ENCODE measurements around the gene BCL2A1. TPM values are rescaled to one million over a fixed set of nuclear protein-coding genes. Genes with fewer than 3 reads are reported as not detected.

The BCL2A1 gene
- total RNA-seq, 1 experiment from 2014 or later, result 4.7 TPM

DNA sequence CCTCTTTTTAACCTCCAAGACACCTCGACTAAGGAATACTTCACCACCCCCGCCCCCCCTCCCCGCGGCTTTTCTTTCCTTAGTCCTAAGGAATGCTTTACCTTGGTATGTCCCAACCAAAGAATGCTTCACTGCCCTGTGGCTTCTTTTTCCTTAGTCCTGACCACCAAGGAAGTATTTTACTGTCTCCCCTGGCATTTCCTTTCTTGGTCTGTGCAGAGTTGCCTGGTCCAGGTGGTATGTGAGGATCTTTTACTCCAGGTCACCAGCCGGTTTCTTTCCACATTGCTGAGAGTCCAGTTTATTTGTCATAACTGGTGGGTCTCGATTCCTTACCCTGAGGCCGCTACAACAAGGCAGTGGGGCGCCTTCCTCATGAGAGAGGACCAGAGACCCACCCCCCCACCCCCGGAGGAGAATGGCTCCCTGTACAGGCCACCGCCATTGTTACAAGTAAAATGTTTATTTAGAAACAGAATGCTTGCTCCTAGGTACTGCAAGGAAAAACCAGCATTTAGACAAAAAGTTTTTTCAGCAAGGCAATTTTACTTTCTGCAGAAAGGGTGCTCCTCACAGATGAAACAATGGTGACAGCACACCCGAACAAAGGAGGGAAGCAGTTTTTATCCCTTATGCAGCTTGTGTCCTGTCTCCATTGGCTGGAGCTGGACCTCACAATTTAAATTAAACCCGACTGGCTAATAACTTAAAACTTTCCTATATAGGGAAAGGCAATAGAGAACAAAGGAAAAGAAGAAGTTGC, 51.1 kb downstream of the BCL2A1 start:
- Histone ChIP-seq H3K4me1 (ENCODE audit: control insufficient read depth, insufficient read depth, low read length) (0 out of 2 replicates have a peak, but pooled peaks cover 3% of the 10 kb centered on the region), H3K27ac (ENCODE audit: low read length) (no peak overlapping the region), H3K9me3 (ENCODE audit: control insufficient read depth, insufficient read depth, low read depth, low read length) (peaks cover 61% of the 10 kb centered on the region), H3K36me3 (ENCODE audit: control insufficient read depth, insufficient read depth, low read length) (peaks cover 2% of the 10 kb centered on the region), H3K4me3 (ENCODE audit: low read depth in 2 of 2, low read length in 2 of 2) (no peak overlapping the region), H3K27me3 (ENCODE audit: control insufficient read depth, insufficient read depth, low read length) (no peaks in the 10 kb centered on the region)
- POLR2A ChIA-PET, result no interaction called here
- CTCF ChIA-PET, result no interaction called here
- intact Hi-C loops (cut with micrococcal nuclease; ENCODE audit: unreplicated experiment) (loop anchor here (5.0 kb wide), 1 partner anchor 47 kb away; no protein-coding TSS in a partner anchor), in situ Hi-C loops (cut with HindIII; ENCODE audit: low pct_unique_long_range_greater_than_20kb, low sequenced_read_pairs) (no loop called here)
- no peak for TF ChIP-seq POLR2AphosphoS5 (IDR thresholded peaks at IDR 0.05; ENCODE audit: low read depth, low read length)
- no peak for TF ChIP-seq TCF7L2 (IDR thresholded peaks at IDR 0.05; ENCODE audit: low read depth, low read length)
- TF ChIP-seq, protein P1, sequence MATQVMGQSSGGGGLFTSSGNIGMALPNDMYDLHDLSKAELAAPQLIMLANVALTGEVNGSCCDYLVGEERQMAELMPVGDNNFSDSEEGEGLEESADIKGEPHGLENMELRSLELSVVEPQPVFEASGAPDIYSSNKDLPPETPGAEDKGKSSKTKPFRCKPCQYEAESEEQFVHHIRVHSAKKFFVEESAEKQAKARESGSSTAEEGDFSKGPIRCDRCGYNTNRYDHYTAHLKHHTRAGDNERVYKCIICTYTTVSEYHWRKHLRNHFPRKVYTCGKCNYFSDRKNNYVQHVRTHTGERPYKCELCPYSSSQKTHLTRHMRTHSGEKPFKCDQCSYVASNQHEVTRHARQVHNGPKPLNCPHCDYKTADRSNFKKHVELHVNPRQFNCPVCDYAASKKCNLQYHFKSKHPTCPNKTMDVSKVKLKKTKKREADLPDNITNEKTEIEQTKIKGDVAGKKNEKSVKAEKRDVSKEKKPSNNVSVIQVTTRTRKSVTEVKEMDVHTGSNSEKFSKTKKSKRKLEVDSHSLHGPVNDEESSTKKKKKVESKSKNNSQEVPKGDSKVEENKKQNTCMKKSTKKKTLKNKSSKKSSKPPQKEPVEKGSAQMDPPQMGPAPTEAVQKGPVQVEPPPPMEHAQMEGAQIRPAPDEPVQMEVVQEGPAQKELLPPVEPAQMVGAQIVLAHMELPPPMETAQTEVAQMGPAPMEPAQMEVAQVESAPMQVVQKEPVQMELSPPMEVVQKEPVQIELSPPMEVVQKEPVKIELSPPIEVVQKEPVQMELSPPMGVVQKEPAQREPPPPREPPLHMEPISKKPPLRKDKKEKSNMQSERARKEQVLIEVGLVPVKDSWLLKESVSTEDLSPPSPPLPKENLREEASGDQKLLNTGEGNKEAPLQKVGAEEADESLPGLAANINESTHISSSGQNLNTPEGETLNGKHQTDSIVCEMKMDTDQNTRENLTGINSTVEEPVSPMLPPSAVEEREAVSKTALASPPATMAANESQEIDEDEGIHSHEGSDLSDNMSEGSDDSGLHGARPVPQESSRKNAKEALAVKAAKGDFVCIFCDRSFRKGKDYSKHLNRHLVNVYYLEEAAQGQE (IDR thresholded peaks at IDR 0.05; ENCODE audit: insufficient read depth in 1 of 2, low read depth in 2 of 2, low read length in 1 of 2), result no peak
- TF ChIP-seq, protein P2, sequence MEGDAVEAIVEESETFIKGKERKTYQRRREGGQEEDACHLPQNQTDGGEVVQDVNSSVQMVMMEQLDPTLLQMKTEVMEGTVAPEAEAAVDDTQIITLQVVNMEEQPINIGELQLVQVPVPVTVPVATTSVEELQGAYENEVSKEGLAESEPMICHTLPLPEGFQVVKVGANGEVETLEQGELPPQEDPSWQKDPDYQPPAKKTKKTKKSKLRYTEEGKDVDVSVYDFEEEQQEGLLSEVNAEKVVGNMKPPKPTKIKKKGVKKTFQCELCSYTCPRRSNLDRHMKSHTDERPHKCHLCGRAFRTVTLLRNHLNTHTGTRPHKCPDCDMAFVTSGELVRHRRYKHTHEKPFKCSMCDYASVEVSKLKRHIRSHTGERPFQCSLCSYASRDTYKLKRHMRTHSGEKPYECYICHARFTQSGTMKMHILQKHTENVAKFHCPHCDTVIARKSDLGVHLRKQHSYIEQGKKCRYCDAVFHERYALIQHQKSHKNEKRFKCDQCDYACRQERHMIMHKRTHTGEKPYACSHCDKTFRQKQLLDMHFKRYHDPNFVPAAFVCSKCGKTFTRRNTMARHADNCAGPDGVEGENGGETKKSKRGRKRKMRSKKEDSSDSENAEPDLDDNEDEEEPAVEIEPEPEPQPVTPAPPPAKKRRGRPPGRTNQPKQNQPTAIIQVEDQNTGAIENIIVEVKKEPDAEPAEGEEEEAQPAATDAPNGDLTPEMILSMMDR (IDR thresholded peaks at IDR 0.05), result no peak
- TF ChIP-seq SIN3A (IDR thresholded peaks at IDR 0.05; ENCODE audit: borderline replicate concordance, insufficient read depth, low read depth, low read length), result no peak
- ATAC-seq (no peak), DNase-seq (ENCODE audit: low read depth, low spot score) (no peak)
- BruUV-seq (replicated peaks), result no TSS peak

DNA sequence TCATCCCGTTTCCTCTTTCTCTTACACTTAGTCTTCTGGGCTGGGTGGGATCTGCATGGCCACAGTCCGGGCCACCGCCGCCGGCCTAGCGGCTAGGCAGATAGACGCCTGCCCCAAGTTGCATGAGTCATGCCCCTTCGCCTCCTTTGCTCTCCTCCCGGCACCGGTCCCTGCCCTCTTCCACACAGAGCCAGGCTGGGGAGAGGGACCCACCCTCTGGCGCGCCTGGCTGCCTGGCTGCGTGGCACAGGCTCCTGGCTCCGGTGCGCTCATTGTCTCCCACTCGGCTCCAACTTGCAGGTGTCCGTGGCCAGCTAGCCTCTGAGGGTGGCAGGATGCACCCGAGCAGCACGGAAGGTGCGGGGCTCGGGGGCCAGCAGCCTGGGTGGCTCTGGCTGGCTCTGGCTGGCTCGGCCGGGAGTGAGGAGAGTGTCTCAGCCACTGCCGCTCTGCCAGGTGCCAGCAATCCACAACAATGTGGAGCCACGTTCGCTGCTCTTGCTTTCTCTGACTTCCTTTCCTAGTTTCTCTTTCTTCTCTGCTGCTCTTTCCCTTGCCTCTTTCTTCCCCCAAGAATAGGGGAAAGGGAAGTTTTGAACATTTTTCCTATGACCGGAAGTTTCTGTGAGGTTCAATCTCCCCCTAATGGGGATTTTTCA, 51.8 kb downstream of the BCL2A1 start:
- no peak overlapping the region for H3K27ac ChIP-seq (ENCODE audit: low read length)
- CTCF ChIA-PET, result no interaction called here
- peaks cover 68% of the 10 kb centered on the region for H3K9me3 ChIP-seq (ENCODE audit: control insufficient read depth, insufficient read depth, low read depth, low read length)
- intact Hi-C loops (cut with micrococcal nuclease; ENCODE audit: unreplicated experiment) (no loop called here), in situ Hi-C loops (cut with HindIII; ENCODE audit: low pct_unique_long_range_greater_than_20kb, low sequenced_read_pairs) (no loop called here)
- no peak overlapping the region for H3K4me3 ChIP-seq (ENCODE audit: low read depth in 2 of 2, low read length in 2 of 2)
- TF ChIP-seq TCF7L2 (IDR thresholded peaks at IDR 0.05; ENCODE audit: low read depth, low read length) (no peak), SIN3A (IDR thresholded peaks at IDR 0.05; ENCODE audit: borderline replicate concordance, insufficient read depth, low read depth, low read length) (no peak), POLR2AphosphoS5 (IDR thresholded peaks at IDR 0.05; ENCODE audit: low read depth, low read length) (no peak)
- TF ChIP-seq, protein P2 (IDR thresholded peaks at IDR 0.05), result no peak
- TF ChIP-seq, protein P1 (IDR thresholded peaks at IDR 0.05; ENCODE audit: insufficient read depth in 1 of 2, low read depth in 2 of 2, low read length in 1 of 2), result no peak
- no peaks in the 10 kb centered on the region for H3K27me3 ChIP-seq (ENCODE audit: control insufficient read depth, insufficient read depth, low read length)
- POLR2A ChIA-PET, result interaction anchor here (0.6 kb wide), 1 partner anchor 67 kb away, joined by 3 read pairs; no protein-coding TSS in a partner anchor
- DNase-seq (ENCODE audit: low read depth, low spot score), result no peak
- no peak for ATAC-seq
- BruUV-seq (replicated peaks), result no TSS peak
- H3K36me3 ChIP-seq (ENCODE audit: control insufficient read depth, insufficient read depth, low read length), result peaks cover 2% of the 10 kb centered on the region
- no peaks in the 10 kb centered on the region for H3K4me1 ChIP-seq (ENCODE audit: control insufficient read depth, insufficient read depth, low read length)
